HEK293 (cell line): Measurements from ENCODE around the gene TOP3B.

Source experiments
- CTCF ChIA-PET: fragments of 350-600 bp; formaldehyde crosslinking; extraction: SDS; loops from one replicate; lab custom pipeline; 2021; ENCODE audit warnings: antibody characterized with exemption; lab: Yijun Ruan, JAX
- POLR2A ChIA-PET: fragments of 300-600 bp; formaldehyde crosslinking; extraction: SDS; loops from one replicate; lab custom pipeline; 2020; ENCODE audit warnings: antibody characterized with exemption, inconsistent platforms; lab: Yijun Ruan, JAX
- H3K27ac ChIP-seq: fragments of 200-500 bp; sonication (Bioruptor generic); 2 replicates; pipeline ENCODE4 v1.5.1; 2014; ENCODE audit warnings: low read depth, low read length, control low read depth, inconsistent platforms; ENCODE audit errors: extremely low read depth
- H3K36me3 ChIP-seq, 2 experiments: fragments of 200-500 bp in 1 of 2; sonication (Bioruptor generic) in 1 of 2; 1 replicate in 1 of 2; 2 replicates in 1 of 2; pipeline ENCODE4 v1.5.1; 2014 to 2017; ENCODE audit warnings: inconsistent platforms in 2 of 2, low read length in 2 of 2; ENCODE audit not compliant: control insufficient read depth in 2 of 2, insufficient read depth in 1 of 2
- H3K4me1 ChIP-seq: fragments of 200-500 bp; sonication (Bioruptor generic); 2 replicates; pipeline ENCODE4 v1.5.1; 2014; ENCODE audit warnings: mild to moderate bottlenecking, low read length, inconsistent platforms; ENCODE audit not compliant: control insufficient read depth, insufficient read depth
- H3K4me3 ChIP-seq: 2 replicates; pipeline ENCODE4 v1.5.1; 2011; ENCODE audit warnings: low read depth, mild to moderate bottlenecking, control low read depth, low read length, moderate library complexity
- H3K9me3 ChIP-seq: fragments of 200-500 bp; sonication (Bioruptor generic); 2 replicates; pipeline ENCODE4 v1.5.1; 2014; ENCODE audit warnings: low read depth, low read length, inconsistent platforms; ENCODE audit not compliant: control insufficient read depth, insufficient read depth
- GLIS2 ChIP-seq: fragments of 450-650 bp; formaldehyde crosslinking; IDR thresholded peaks from 2 replicates; pipeline ENCODE4 v1.5.1; 2016; ENCODE audit warnings: missing biosample characterization, missing genetic modification characterization
- HOXA7 ChIP-seq: sonication (generic); formaldehyde crosslinking; IDR thresholded peaks from 2 replicates; pipeline ENCODE4 v1.8.1; 2022; ENCODE audit warnings: missing genetic modification reagents, borderline replicate concordance
- HOXD13 ChIP-seq: sonication (generic); formaldehyde crosslinking; IDR thresholded peaks from 2 replicates; pipeline ENCODE4 v1.8.0; 2022; ENCODE audit warnings: missing genetic modification reagents, borderline replicate concordance
- MEIS1 ChIP-seq: sonication (generic); formaldehyde crosslinking; IDR thresholded peaks from 2 replicates; pipeline ENCODE4 v1.8.1; 2022; ENCODE audit warnings: missing genetic modification reagents, mild to moderate bottlenecking, borderline replicate concordance
- RBAK ChIP-seq: fragments of 450-650 bp; formaldehyde crosslinking; IDR thresholded peaks from 2 replicates; pipeline ENCODE4 v1.5.1; 2016; ENCODE audit warnings: missing biosample characterization, missing genetic modification characterization
- SP7 ChIP-seq: fragments of 450-650 bp; formaldehyde crosslinking; IDR thresholded peaks from 2 replicates; pipeline ENCODE4 v1.5.1; 2016; ENCODE audit warnings: missing biosample characterization, missing genetic modification characterization
- ZBTB7A ChIP-seq: fragments of 450-650 bp; formaldehyde crosslinking; IDR thresholded peaks from 2 replicates; pipeline ENCODE4 v1.5.1; 2016; ENCODE audit warnings: low read depth, missing biosample characterization, missing genetic modification characterization
- ZNF121 ChIP-seq: fragments of 450-650 bp; formaldehyde crosslinking; IDR thresholded peaks from 2 replicates; pipeline ENCODE4 v1.5.1; 2016; ENCODE audit warnings: missing biosample characterization, missing genetic modification characterization
- ZNF132 ChIP-seq: fragments of 450-650 bp; formaldehyde crosslinking; IDR thresholded peaks from 2 replicates; pipeline ENCODE4 v1.5.1; 2017; ENCODE audit warnings: missing biosample characterization, missing genetic modification characterization, borderline replicate concordance
- ZNF16 ChIP-seq: fragments of 450-650 bp; formaldehyde crosslinking; IDR thresholded peaks from 2 replicates; pipeline ENCODE4 v1.5.1; 2016; ENCODE audit warnings: low read depth, missing biosample characterization, missing genetic modification characterization
- ZNF2 ChIP-seq: fragments of 450-650 bp; formaldehyde crosslinking; IDR thresholded peaks from 2 replicates; pipeline ENCODE4 v1.5.1; 2016; ENCODE audit warnings: missing biosample characterization, missing genetic modification characterization
- ZNF214 ChIP-seq: fragments of 450-650 bp; formaldehyde crosslinking; IDR thresholded peaks from 2 replicates; pipeline ENCODE4 v1.5.1; 2017; ENCODE audit warnings: missing biosample characterization, mild to moderate bottlenecking, missing genetic modification characterization, borderline replicate concordance
- ZNF266 ChIP-seq: fragments of 450-650 bp; formaldehyde crosslinking; IDR thresholded peaks from 2 replicates; pipeline ENCODE4 v1.5.1; 2016; ENCODE audit warnings: missing biosample characterization, missing genetic modification characterization, low read depth
- ZNF768 ChIP-seq: fragments of 450-650 bp; formaldehyde crosslinking; IDR thresholded peaks from 2 replicates; pipeline ENCODE4 v1.5.1; 2018; ENCODE audit warnings: missing biosample characterization, mild to moderate bottlenecking, missing genetic modification characterization
- ZSCAN16 ChIP-seq: fragments of 450-650 bp; formaldehyde crosslinking; IDR thresholded peaks from 2 replicates; pipeline ENCODE4 v1.5.1; 2016; ENCODE audit warnings: missing biosample characterization, missing genetic modification characterization
- ZSCAN30 ChIP-seq: fragments of 450-650 bp; IDR thresholded peaks from 2 replicates; pipeline ENCODE4 v1.5.1; 2018; ENCODE audit warnings: missing biosample characterization, mild to moderate bottlenecking, missing genetic modification characterization, moderate library complexity
- ZXDB ChIP-seq: fragments of 450-650 bp; formaldehyde crosslinking; IDR thresholded peaks from 2 replicates; pipeline ENCODE4 v1.5.1; 2016; ENCODE audit warnings: missing biosample characterization, missing genetic modification characterization
- TF ChIP-seq, protein P1 (sequence below): fragments of 450-650 bp; formaldehyde crosslinking; conservative IDR thresholded peaks from 2 replicates; pipeline ENCODE4 v1.5.1; 2016; ENCODE audit warnings: low read depth, missing biosample characterization, missing genetic modification characterization

The TOP3B gene

DNA sequence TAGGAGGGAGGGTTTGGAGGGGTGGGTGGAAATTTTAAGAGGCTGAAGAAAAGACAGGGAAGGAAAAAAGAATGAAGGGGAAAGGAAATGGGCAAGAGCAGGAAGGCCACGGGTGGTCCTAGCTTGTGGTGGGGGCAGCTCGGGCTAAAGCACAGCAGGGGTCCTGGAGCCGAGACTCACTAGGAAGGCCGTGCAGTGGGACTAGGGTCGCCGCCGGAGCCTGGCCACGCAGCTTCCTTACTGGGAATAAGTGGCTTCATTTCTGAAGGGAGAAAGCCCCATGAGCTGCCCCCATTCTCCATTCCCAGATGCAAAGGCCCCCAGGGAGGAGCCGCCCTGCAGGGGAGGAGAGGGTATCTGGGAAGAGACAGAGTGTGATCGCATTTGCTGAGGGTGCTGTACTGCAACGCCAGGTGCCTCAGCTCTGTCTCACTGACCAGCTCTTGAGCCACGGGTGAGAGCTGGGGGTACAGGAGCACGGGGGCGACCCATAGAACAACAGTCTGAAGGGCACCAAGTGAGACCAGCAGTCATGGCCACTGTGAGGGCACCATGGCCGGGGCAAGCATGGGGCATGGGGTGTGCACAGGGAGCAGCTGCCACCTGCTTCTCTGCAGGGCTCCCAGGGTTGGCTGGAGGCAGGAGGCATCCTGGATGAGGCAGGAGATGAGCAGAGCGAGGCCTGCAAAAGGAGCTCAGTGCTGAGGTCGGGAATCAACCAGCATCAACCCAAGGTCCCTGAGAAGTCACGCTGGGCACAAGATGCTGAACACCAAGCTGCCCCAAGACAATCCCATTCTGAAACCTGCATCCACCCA, 11.6 kb downstream of the TOP3B start:
- POLR2A ChIA-PET: interaction anchor here (1.5 kb wide), 1 partner anchor 235 kb away, joined by 3 read pairs; the partner anchor contains the start of gene YPEL1

DNA sequence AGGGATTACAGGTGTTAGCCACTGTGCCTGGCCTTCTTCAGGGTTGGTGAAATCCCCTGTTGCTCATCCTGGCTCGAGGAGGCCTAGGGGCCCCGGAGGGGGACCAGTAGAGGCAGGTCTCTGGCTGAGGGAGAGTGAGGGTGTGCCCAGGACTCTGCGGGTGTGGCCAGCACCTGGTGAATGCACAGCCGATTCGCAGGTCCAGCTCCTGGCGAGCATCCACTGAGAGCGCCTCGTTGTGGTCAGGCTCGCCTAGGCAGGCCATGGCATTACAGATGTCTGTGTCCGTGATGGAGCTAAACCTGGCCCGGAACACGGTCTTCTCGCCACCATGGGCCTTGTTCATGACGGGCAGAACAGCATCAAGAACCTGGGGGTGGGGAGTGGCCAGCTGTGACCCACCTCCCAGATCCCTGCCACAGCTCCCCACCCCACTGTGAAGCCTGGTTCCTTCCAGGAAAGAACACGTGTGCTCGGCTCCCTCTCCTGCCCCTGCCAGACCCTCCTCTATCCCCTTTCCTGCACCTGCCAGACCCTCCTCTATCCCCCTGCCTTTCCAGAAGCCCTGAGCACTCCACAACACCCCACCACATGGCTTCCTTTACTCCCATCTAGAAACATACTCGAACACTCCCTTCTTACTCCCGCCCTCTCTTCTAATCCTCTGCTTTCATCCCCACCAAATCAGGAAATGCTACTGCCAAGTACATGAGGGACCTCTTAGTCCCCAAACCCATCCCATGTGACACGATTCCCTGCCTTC, 12.4 kb downstream of the TOP3B start:
- Histone ChIP-seq H3K9me3 (no peaks in the 10 kb centered on the region), H3K27ac (no peak overlapping the region), H3K36me3 (peaks cover 18 to 97% of the 10 kb centered on the region in 2 experiments), H3K4me1 (no peaks in the 10 kb centered on the region), H3K4me3 (no peak overlapping the region)
- CTCF ChIA-PET: interaction anchor here (1.0 to 3.2 kb wide), 4 partner anchors 12 to 188 kb away, joined by 3 to 47 read pairs (median 4); partner anchors contain the start of gene TOP3B
- TF ChIP-seq ZSCAN16 (tag by site-specific recombination) (no peak), ZNF132 (tag by site-specific recombination) (no peak), ZXDB (no peak), HOXA7 (CRISPR knock-in tag) (no peak), RBAK (no peak), ZNF266 (no peak), ZNF214 (tag by site-specific recombination) (no peak), HOXD13 (CRISPR knock-in tag) (no peak), ZNF2 (tag by site-specific recombination) (no peak), ZNF121 (tag by site-specific recombination) (no peak), ZNF768 (tag by site-specific recombination) (no peak), ZBTB7A (tag by site-specific recombination) (no peak), SP7 (tag by site-specific recombination) (no peak), ZSCAN30 (tag by site-specific recombination) (no peak), ZNF16 (tag by site-specific recombination) (no peak)
- TF ChIP-seq, protein P1, sequence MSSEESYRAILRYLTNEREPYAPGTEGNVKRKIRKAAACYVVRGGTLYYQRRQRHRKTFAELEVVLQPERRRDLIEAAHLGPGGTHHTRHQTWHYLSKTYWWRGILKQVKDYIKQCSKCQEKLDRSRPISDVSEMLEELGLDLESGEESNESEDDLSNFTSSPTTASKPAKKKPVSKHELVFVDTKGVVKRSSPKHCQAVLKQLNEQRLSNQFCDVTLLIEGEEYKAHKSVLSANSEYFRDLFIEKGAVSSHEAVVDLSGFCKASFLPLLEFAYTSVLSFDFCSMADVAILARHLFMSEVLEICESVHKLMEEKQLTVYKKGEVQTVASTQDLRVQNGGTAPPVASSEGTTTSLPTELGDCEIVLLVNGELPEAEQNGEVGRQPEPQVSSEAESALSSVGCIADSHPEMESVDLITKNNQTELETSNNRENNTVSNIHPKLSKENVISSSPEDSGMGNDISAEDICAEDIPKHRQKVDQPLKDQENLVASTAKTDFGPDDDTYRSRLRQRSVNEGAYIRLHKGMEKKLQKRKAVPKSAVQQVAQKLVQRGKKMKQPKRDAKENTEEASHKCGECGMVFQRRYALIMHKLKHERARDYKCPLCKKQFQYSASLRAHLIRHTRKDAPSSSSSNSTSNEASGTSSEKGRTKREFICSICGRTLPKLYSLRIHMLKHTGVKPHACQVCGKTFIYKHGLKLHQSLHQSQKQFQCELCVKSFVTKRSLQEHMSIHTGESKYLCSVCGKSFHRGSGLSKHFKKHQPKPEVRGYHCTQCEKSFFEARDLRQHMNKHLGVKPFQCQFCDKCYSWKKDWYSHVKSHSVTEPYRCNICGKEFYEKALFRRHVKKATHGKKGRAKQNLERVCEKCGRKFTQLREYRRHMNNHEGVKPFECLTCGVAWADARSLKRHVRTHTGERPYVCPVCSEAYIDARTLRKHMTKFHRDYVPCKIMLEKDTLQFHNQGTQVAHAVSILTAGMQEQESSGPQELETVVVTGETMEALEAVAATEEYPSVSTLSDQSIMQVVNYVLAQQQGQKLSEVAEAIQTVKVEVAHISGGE: no peak
- POLR2A ChIA-PET: no interaction called here

More for the DNA sequence above, 11.6 kb downstream of the TOP3B start:
- H3K4me1 ChIP-seq: no peaks in the 10 kb centered on the region
- CTCF ChIA-PET: interaction anchor here (0.6 to 3.2 kb wide), 12 partner anchors 11 to 187 kb away, joined by 3 to 47 read pairs (median 5); partner anchors contain the start of genes PPM1F and TOP3B
- H3K27ac ChIP-seq: no peak overlapping the region
- H3K9me3 ChIP-seq: no peaks in the 10 kb centered on the region
- H3K36me3 ChIP-seq: peaks cover 15 to 97% of the 10 kb centered on the region in 2 experiments
- H3K4me3 ChIP-seq: no peak overlapping the region
- TF ChIP-seq GLIS2 (tag by site-specific recombination) (0 out of 2 replicates have a peak, but pooled peaks have one; percentile 13), MEIS1 (CRISPR knock-in tag) (no peak)
